ENCODE data around the gene BPIFB6.

DNA sequence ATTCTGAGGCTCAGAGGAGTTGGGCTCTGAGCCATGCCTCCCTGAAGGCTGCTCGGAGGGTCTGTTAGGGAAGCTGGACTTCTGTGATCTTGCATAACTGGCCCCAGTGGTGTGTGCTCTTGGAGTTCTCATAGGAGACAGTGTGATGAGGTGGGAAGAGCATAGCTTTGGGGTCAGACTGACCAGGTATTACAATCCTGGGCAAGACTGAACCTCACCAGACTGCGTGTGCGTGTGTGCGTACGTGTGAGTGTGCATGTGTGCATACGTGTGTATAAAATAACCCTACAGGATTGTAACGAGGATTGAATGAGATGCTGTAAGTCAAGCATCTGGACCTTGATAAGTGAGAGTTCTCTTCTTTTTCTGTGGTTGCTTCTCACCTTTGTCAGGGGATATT lies 13.9 kb upstream of the BPIFB6 start:
- TF ChIP-seq, protein P1, sequence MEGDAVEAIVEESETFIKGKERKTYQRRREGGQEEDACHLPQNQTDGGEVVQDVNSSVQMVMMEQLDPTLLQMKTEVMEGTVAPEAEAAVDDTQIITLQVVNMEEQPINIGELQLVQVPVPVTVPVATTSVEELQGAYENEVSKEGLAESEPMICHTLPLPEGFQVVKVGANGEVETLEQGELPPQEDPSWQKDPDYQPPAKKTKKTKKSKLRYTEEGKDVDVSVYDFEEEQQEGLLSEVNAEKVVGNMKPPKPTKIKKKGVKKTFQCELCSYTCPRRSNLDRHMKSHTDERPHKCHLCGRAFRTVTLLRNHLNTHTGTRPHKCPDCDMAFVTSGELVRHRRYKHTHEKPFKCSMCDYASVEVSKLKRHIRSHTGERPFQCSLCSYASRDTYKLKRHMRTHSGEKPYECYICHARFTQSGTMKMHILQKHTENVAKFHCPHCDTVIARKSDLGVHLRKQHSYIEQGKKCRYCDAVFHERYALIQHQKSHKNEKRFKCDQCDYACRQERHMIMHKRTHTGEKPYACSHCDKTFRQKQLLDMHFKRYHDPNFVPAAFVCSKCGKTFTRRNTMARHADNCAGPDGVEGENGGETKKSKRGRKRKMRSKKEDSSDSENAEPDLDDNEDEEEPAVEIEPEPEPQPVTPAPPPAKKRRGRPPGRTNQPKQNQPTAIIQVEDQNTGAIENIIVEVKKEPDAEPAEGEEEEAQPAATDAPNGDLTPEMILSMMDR (tag by site-specific recombination; IDR thresholded peaks at IDR 0.05) = no peak
- TF ChIP-seq, protein P2, sequence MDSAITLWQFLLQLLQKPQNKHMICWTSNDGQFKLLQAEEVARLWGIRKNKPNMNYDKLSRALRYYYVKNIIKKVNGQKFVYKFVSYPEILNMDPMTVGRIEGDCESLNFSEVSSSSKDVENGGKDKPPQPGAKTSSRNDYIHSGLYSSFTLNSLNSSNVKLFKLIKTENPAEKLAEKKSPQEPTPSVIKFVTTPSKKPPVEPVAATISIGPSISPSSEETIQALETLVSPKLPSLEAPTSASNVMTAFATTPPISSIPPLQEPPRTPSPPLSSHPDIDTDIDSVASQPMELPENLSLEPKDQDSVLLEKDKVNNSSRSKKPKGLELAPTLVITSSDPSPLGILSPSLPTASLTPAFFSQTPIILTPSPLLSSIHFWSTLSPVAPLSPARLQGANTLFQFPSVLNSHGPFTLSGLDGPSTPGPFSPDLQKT (IDR thresholded peaks at IDR 0.05; ENCODE audit: borderline replicate concordance, low read depth, low read length) = no peak
- TF ChIP-seq ZSCAN23 (tag by site-specific recombination; IDR thresholded peaks at IDR 0.05) = no peak
- TF ChIP-seq, protein P3, sequence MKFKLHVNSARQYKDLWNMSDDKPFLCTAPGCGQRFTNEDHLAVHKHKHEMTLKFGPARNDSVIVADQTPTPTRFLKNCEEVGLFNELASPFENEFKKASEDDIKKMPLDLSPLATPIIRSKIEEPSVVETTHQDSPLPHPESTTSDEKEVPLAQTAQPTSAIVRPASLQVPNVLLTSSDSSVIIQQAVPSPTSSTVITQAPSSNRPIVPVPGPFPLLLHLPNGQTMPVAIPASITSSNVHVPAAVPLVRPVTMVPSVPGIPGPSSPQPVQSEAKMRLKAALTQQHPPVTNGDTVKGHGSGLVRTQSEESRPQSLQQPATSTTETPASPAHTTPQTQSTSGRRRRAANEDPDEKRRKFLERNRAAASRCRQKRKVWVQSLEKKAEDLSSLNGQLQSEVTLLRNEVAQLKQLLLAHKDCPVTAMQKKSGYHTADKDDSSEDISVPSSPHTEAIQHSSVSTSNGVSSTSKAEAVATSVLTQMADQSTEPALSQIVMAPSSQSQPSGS (tag by site-specific recombination; IDR thresholded peaks at IDR 0.05; ENCODE audit: low read depth) = no peak
- no peak for TF ChIP-seq ZBTB20 (tag by site-specific recombination; IDR thresholded peaks at IDR 0.05)
- no peak for TF ChIP-seq ZNF354C (tag by site-specific recombination; IDR thresholded peaks at IDR 0.05; ENCODE audit: borderline replicate concordance, low read depth)
- TF ChIP-seq, protein P4, sequence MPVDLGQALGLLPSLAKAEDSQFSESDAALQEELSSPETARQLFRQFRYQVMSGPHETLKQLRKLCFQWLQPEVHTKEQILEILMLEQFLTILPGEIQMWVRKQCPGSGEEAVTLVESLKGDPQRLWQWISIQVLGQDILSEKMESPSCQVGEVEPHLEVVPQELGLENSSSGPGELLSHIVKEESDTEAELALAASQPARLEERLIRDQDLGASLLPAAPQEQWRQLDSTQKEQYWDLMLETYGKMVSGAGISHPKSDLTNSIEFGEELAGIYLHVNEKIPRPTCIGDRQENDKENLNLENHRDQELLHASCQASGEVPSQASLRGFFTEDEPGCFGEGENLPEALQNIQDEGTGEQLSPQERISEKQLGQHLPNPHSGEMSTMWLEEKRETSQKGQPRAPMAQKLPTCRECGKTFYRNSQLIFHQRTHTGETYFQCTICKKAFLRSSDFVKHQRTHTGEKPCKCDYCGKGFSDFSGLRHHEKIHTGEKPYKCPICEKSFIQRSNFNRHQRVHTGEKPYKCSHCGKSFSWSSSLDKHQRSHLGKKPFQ (tag by site-specific recombination; IDR thresholded peaks at IDR 0.05) = no peak
- no peak for TF ChIP-seq ZNF174 (tag by site-specific recombination; IDR thresholded peaks at IDR 0.05)
- TF ChIP-seq ZNF335 (tag by site-specific recombination; conservative IDR thresholded peaks at IDR 0.05) = no peak
- TF ChIP-seq, protein P5, sequence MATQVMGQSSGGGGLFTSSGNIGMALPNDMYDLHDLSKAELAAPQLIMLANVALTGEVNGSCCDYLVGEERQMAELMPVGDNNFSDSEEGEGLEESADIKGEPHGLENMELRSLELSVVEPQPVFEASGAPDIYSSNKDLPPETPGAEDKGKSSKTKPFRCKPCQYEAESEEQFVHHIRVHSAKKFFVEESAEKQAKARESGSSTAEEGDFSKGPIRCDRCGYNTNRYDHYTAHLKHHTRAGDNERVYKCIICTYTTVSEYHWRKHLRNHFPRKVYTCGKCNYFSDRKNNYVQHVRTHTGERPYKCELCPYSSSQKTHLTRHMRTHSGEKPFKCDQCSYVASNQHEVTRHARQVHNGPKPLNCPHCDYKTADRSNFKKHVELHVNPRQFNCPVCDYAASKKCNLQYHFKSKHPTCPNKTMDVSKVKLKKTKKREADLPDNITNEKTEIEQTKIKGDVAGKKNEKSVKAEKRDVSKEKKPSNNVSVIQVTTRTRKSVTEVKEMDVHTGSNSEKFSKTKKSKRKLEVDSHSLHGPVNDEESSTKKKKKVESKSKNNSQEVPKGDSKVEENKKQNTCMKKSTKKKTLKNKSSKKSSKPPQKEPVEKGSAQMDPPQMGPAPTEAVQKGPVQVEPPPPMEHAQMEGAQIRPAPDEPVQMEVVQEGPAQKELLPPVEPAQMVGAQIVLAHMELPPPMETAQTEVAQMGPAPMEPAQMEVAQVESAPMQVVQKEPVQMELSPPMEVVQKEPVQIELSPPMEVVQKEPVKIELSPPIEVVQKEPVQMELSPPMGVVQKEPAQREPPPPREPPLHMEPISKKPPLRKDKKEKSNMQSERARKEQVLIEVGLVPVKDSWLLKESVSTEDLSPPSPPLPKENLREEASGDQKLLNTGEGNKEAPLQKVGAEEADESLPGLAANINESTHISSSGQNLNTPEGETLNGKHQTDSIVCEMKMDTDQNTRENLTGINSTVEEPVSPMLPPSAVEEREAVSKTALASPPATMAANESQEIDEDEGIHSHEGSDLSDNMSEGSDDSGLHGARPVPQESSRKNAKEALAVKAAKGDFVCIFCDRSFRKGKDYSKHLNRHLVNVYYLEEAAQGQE (tag by site-specific recombination; IDR thresholded peaks at IDR 0.05) = no peak
